ENCODE results near the gene PRL. TPM values are rescaled to one million over a fixed set of nuclear protein-coding genes. Genes with fewer than 3 reads are reported as not detected.

The PRL gene
- total RNA-seq, 1 experiment from 2014 or later = not detected

GRCh38 chr6:22332711-22333110 is 35.9 kb upstream of the PRL start:
- no peak overlapping the region for H3K4me3 Mint-ChIP-seq (ENCODE audit: unreplicated experiment)
- DNase-seq (ENCODE audit: unreplicated experiment) = no peak
- H3K27me3 Mint-ChIP-seq (ENCODE audit: insufficient read depth, unreplicated experiment) = no peaks in the 10 kb centered on the region
- ChIA-PET CTCF (interaction anchor here (0.7 kb wide), 1 partner anchor 192 kb away, joined by 3 read pairs; no protein-coding TSS in a partner anchor), POLR2A (interaction anchor here (0.6 kb wide), 1 partner anchor 209 kb away, joined by 3 read pairs; no protein-coding TSS in a partner anchor)
- no peaks in the 10 kb centered on the region for H3K36me3 Mint-ChIP-seq (ENCODE audit: insufficient read depth, unreplicated experiment)
- intact Hi-C loops (cut with micrococcal nuclease) = no loop called here
- no peak for TF ChIP-seq CTCF (IDR thresholded peaks at IDR 0.05; ENCODE audit: unreplicated experiment)
- no peak overlapping the region for H3K27ac Mint-ChIP-seq (ENCODE audit: low read depth, unreplicated experiment)
- H3K4me1 Mint-ChIP-seq (ENCODE audit: insufficient read depth, unreplicated experiment) = no peaks in the 10 kb centered on the region
- H3K9me3 Mint-ChIP-seq (ENCODE audit: unreplicated experiment) = no peaks in the 10 kb centered on the region
- BruUV-seq (replicated peaks) = no TSS peak

- Mint-ChIP-seq H3K4me1 (ENCODE audit: insufficient read depth, unreplicated experiment) (no peaks in the 10 kb centered on the region), H3K27ac (ENCODE audit: low read depth, unreplicated experiment) (no peak overlapping the region), H3K27me3 (ENCODE audit: insufficient read depth, unreplicated experiment) (no peaks in the 10 kb centered on the region), H3K4me3 (ENCODE audit: unreplicated experiment) (no peak overlapping the region), H3K36me3 (ENCODE audit: insufficient read depth, unreplicated experiment) (no peaks in the 10 kb centered on the region), H3K9me3 (ENCODE audit: unreplicated experiment) (no peaks in the 10 kb centered on the region)
- intact Hi-C loops (cut with micrococcal nuclease) = no loop called here
- TF ChIP-seq CTCF (IDR thresholded peaks at IDR 0.05; ENCODE audit: unreplicated experiment) = no peak
- POLR2A ChIA-PET = interaction anchor here (0.6 kb wide), 1 partner anchor 209 kb away, joined by 3 read pairs; no protein-coding TSS in a partner anchor
- CTCF ChIA-PET = no interaction called here
- DNase-seq (ENCODE audit: unreplicated experiment) = no peak
- no TSS peak for BruUV-seq (replicated peaks)
These were observed 35.4 kb upstream of the PRL start for GRCh38 chr6:22332216-22332615.

- Mint-ChIP-seq H3K4me1 (ENCODE audit: insufficient read depth, unreplicated experiment) (no peaks in the 10 kb centered on the region), H3K4me3 (ENCODE audit: unreplicated experiment) (no peak overlapping the region), H3K9me3 (ENCODE audit: unreplicated experiment) (no peaks in the 10 kb centered on the region), H3K36me3 (ENCODE audit: insufficient read depth, unreplicated experiment) (no peaks in the 10 kb centered on the region), H3K27ac (ENCODE audit: low read depth, unreplicated experiment) (no peak overlapping the region), H3K27me3 (ENCODE audit: insufficient read depth, unreplicated experiment) (no peaks in the 10 kb centered on the region)
- intact Hi-C loops (cut with micrococcal nuclease) = no loop called here
- BruUV-seq (replicated peaks) = no TSS peak
- TF ChIP-seq CTCF (IDR thresholded peaks at IDR 0.05; ENCODE audit: unreplicated experiment) = no peak
- ChIA-PET POLR2A (interaction anchor here (1.2 kb wide), 1 partner anchor 140 kb away, joined by 3 read pairs; no protein-coding TSS in a partner anchor), CTCF (interaction anchor here (0.6 kb wide), 1 partner anchor 9 kb away, joined by 4 read pairs; no protein-coding TSS in a partner anchor)
- DNase-seq (ENCODE audit: unreplicated experiment) = no peak
These were observed 34.1 kb upstream of the PRL start for GRCh38 chr6:22330941-22331340.

- ChIA-PET CTCF (interaction anchor here (0.6 kb wide), 1 partner anchor 16 kb away, joined by 3 read pairs; no protein-coding TSS in a partner anchor), POLR2A (no interaction called here)
- no peaks in the 10 kb centered on the region for H3K27me3 Mint-ChIP-seq (ENCODE audit: insufficient read depth, unreplicated experiment)
- intact Hi-C loops (cut with micrococcal nuclease) = no loop called here
- no peak for DNase-seq (ENCODE audit: unreplicated experiment)
- H3K4me3 Mint-ChIP-seq (ENCODE audit: unreplicated experiment) = no peak overlapping the region
- no peak for TF ChIP-seq CTCF (IDR thresholded peaks at IDR 0.05; ENCODE audit: unreplicated experiment)
- no TSS peak for BruUV-seq (replicated peaks)
- no peaks in the 10 kb centered on the region for H3K4me1 Mint-ChIP-seq (ENCODE audit: insufficient read depth, unreplicated experiment)
- H3K36me3 Mint-ChIP-seq (ENCODE audit: insufficient read depth, unreplicated experiment) = no peaks in the 10 kb centered on the region
- no peak overlapping the region for H3K27ac Mint-ChIP-seq (ENCODE audit: low read depth, unreplicated experiment)
- no peaks in the 10 kb centered on the region for H3K9me3 Mint-ChIP-seq (ENCODE audit: unreplicated experiment)
These were observed 31.6 kb upstream of the PRL start for GRCh38 chr6:22328474-22328873.
